HPDE6-E6E7 (cell line): ENCODE data around the gene FOXP4.

Source experiments
- DNase-seq: peaks from one replicate; pipeline ENCODE4 v3.0.0; 2011; ENCODE audit warnings: missing footprints; ENCODE audit errors: extremely low spot score

Gene FOXP4

GRCh38 chr6:41625442-41625841, 79.3 kb downstream of the FOXP4 start:
- DNase-seq: peak; percentile 46

- DNase-seq: no peak
Measured at GRCh38 chr6:41626022-41626421, 79.8 kb downstream of the FOXP4 start.

- peak; percentile 91 for DNase-seq
Measured at GRCh38 chr6:41626917-41627316, 80.7 kb downstream of the FOXP4 start.

GRCh38 chr6:41629128-41629527, 82.9 kb downstream of the FOXP4 start:
- DNase-seq: no peak

GRCh38 chr6:41630069-41630468, 83.9 kb downstream of the FOXP4 start:
- DNase-seq: no peak

GRCh38 chr6:41630946-41631345, 84.8 kb downstream of the FOXP4 start:
- DNase-seq: no peak

- DNase-seq: no peak
Measured at GRCh38 chr6:41633056-41633634, 87.0 kb downstream of the FOXP4 start.

GRCh38 chr6:41634657-41635056, 88.5 kb downstream of the FOXP4 start:
- no peak for DNase-seq

GRCh38 chr6:41635365-41635764, 89.2 kb downstream of the FOXP4 start:
- no peak for DNase-seq

- peak; percentile 97 for DNase-seq
Measured at GRCh38 chr6:41636833-41637193, 90.6 kb downstream of the FOXP4 start.

- DNase-seq: peak; percentile 42
Measured at GRCh38 chr6:41637194-41638001, 91.2 kb downstream of the FOXP4 start.

GRCh38 chr6:41638002-41638934, 92.1 kb downstream of the FOXP4 start, which contains the start of gene MDFI:
Gene MDFI (plus strand): TSS chr6:41638468. CDS start chr6:41638750, 282 bp downstream.
- DNase-seq: no peak

- no peak for DNase-seq
Measured at GRCh38 chr6:41638935-41639808, 93.0 kb downstream of the FOXP4 start.

GRCh38 chr6:41639809-41640371, 93.7 kb downstream of the FOXP4 start:
- DNase-seq: no peak

GRCh38 chr6:41640426-41640825, 94.2 kb downstream of the FOXP4 start:
- no peak for DNase-seq

GRCh38 chr6:41641352-41641925, 95.3 kb downstream of the FOXP4 start:
- DNase-seq: no peak

- DNase-seq: no peak
Measured at GRCh38 chr6:41642090-41642959, 96.1 kb downstream of the FOXP4 start.

GRCh38 chr6:41642960-41643898, 97.0 kb downstream of the FOXP4 start:
- no peak for DNase-seq

- no peak for DNase-seq
Measured at GRCh38 chr6:41643899-41644269, 97.7 kb downstream of the FOXP4 start.
